Activated CD4-positive, alpha-beta T cell treated with anti-CD3 and anti-CD28 coated beads for 36 hours (primary cell): ENCODE results near the gene CNN2. TPM values are rescaled to one million over a fixed set of nuclear protein-coding genes. Genes with fewer than 3 reads are reported as not detected.
A peak's percentile ranks its signal among the peaks of the same experiment; 100 is the strongest.

Experiments used
- ATAC-seq: fragments of 200-7000 bp; cut with Tn5 transposase; one replicate; pipeline ENCODE4 v1.10.0; 2021; ENCODE audit warnings: mild to moderate bottlenecking, moderate library complexity
- CTCF ChIA-PET: fragments of 350-600 bp; sonication (Branson Sonifier 250); formaldehyde crosslinking; loops from one replicate; lab custom pipeline; 2021; ENCODE audit warnings: antibody characterized with exemption; lab: Charles Lee
- POLR2A ChIA-PET: fragments of 350-600 bp; sonication (Branson Sonifier 250); formaldehyde crosslinking; loops from one replicate; lab custom pipeline; 2021; ENCODE audit warnings: antibody characterized with exemption, inconsistent platforms; lab: Charles Lee
- DNase-seq: peaks from one replicate; pipeline ENCODE4 v3.0.0-alpha.2; 2020
- H3K27ac Mint-ChIP-seq: one replicate; pipeline ENCODE4 v1.8.0; 2021; ENCODE audit warnings: mixed read lengths
- H3K27me3 Mint-ChIP-seq: one replicate; pipeline ENCODE4 v1.8.0; 2021; ENCODE audit warnings: mixed read lengths
- H3K36me3 Mint-ChIP-seq: one replicate; pipeline ENCODE4 v1.8.0; 2021; ENCODE audit warnings: low read depth, mixed read lengths
- H3K4me1 Mint-ChIP-seq: one replicate; pipeline ENCODE4 v1.8.0; 2021; ENCODE audit warnings: mixed read lengths
- H3K4me3 Mint-ChIP-seq: one replicate; pipeline ENCODE4 v1.8.0; 2021; ENCODE audit warnings: mild to moderate bottlenecking, moderate library complexity, mixed read lengths
- H3K9me3 Mint-ChIP-seq: one replicate; pipeline ENCODE4 v1.8.0; 2021; ENCODE audit warnings: low read depth, mixed read lengths
- intact Hi-C, 2 experiments: fragments of 100-400 bp; cut with DNase I in 1 of 2; cut with micrococcal nuclease in 1 of 2; formaldehyde crosslinking; loops; one replicate each; pipeline versions ENCODE4 v1.14.2 to v1.15.1; 2022 to 2024; cut with DNase I, micrococcal nuclease
- total RNA-seq, 2 experiments: library from RNA; stranded (reverse); gene quantifications; one replicate each; pipeline ENCODE4 v1.2.3, GENCODE V29; 2021

CNN2 gene
- total RNA-seq, 2 experiments from 2014 or later = 108 to 130 TPM

GRCh38 chr19:1069009-1069779 is 42.8 kb downstream of the CNN2 start:
- peak overlapping the region; percentile 85 for H3K4me3 Mint-ChIP-seq
- ATAC-seq (peak; percentile 28), DNase-seq (peak; percentile 81)
- H3K4me1 Mint-ChIP-seq = peaks cover 53% of the 10 kb centered on the region
- H3K36me3 Mint-ChIP-seq = peaks cover 42% of the 10 kb centered on the region
- ChIA-PET POLR2A (interaction anchor here (1.6 kb wide), 1 partner anchor 10 kb away, joined by 4 read pairs; no protein-coding TSS in a partner anchor), CTCF (interaction anchor here (0.6 kb wide), 1 partner anchor 698 kb away, joined by 3 read pairs; no protein-coding TSS in a partner anchor)
- intact Hi-C loops = loop anchor here (2.0 to 10.0 kb wide), 6 partner anchors 33 to 786 kb away; partner anchors contain the start of genes CNN2 (in 1 of the 2), GPX4 (in 1 of the 2), PTBP1 (in 1 of the 2) and RNF126 (in 1 of the 2)
- peak overlapping the region; percentile 94 for H3K27ac Mint-ChIP-seq
- no peaks in the 10 kb centered on the region for H3K9me3 Mint-ChIP-seq
- H3K27me3 Mint-ChIP-seq = no peaks in the 10 kb centered on the region

- ChIA-PET CTCF (no interaction called here), POLR2A (no interaction called here)
- Mint-ChIP-seq H3K27me3 (no peaks in the 10 kb centered on the region), H3K27ac (no peak overlapping the region), H3K9me3 (no peaks in the 10 kb centered on the region), H3K4me1 (peaks cover 48% of the 10 kb centered on the region), H3K36me3 (peaks cover 47% of the 10 kb centered on the region), H3K4me3 (peak overlapping the region; percentile 85)
- ATAC-seq (no peak), DNase-seq (no peak)
- intact Hi-C loops = no loop called here
Observed at GRCh38 chr19:1070576-1070930, 44.1 kb downstream of the CNN2 start.

- Mint-ChIP-seq H3K4me1 (peaks cover 52% of the 10 kb centered on the region), H3K27ac (peak overlapping the region; percentile 86)
- POLR2A ChIA-PET = no interaction called here
Observed at GRCh38 chr19:1070931-1071791, 44.8 kb downstream of the CNN2 start.

GRCh38 chr19:1072371-1073015 is 46.1 kb downstream of the CNN2 start:
- DNase-seq (no peak), ATAC-seq (no peak)
- Mint-ChIP-seq H3K9me3 (no peaks in the 10 kb centered on the region), H3K27me3 (no peaks in the 10 kb centered on the region), H3K36me3 (peaks cover 59% of the 10 kb centered on the region), H3K27ac (peak overlapping the region; percentile 33), H3K4me1 (peaks cover 59% of the 10 kb centered on the region), H3K4me3 (no peak overlapping the region)
- intact Hi-C loops = no loop called here
- POLR2A ChIA-PET = interaction anchor here (1.2 kb wide), 1 partner anchor 45 kb away, joined by 3 read pairs; no protein-coding TSS in a partner anchor
- CTCF ChIA-PET = interaction anchor here (1.0 kb wide), 1 partner anchor 172 kb away, joined by 3 read pairs; no protein-coding TSS in a partner anchor

More at GRCh38 chr19:1070931-1071791, 44.8 kb downstream of the CNN2 start:
- intact Hi-C loops = no loop called here
- H3K27me3 Mint-ChIP-seq = no peaks in the 10 kb centered on the region
- ATAC-seq (no peak), DNase-seq (no peak)
- CTCF ChIA-PET = no interaction called here
- peak overlapping the region; percentile 51 for H3K4me3 Mint-ChIP-seq
- peaks cover 53% of the 10 kb centered on the region for H3K36me3 Mint-ChIP-seq
- H3K9me3 Mint-ChIP-seq = no peaks in the 10 kb centered on the region

GRCh38 chr19:1073063-1073955 is 46.9 kb downstream of the CNN2 start:
- Mint-ChIP-seq H3K9me3 (no peaks in the 10 kb centered on the region), H3K27me3 (no peaks in the 10 kb centered on the region), H3K4me3 (no peak overlapping the region), H3K36me3 (peaks cover 67% of the 10 kb centered on the region), H3K27ac (no peak overlapping the region), H3K4me1 (peaks cover 68% of the 10 kb centered on the region)
- ATAC-seq = no peak
- ChIA-PET POLR2A (interaction anchor here (1.2 kb wide), 1 partner anchor 46 kb away, joined by 3 read pairs; no protein-coding TSS in a partner anchor), CTCF (interaction anchor here (1.0 kb wide), 1 partner anchor 171 kb away, joined by 3 read pairs; no protein-coding TSS in a partner anchor)
- intact Hi-C loops = no loop called here
- no peak for DNase-seq

- Mint-ChIP-seq H3K27ac (peak overlapping the region; percentile 13), H3K36me3 (peaks cover 66% of the 10 kb centered on the region), H3K27me3 (no peaks in the 10 kb centered on the region), H3K4me3 (peak overlapping the region; percentile 47), H3K4me1 (peaks cover 63% of the 10 kb centered on the region), H3K9me3 (no peaks in the 10 kb centered on the region)
- intact Hi-C loops = no loop called here
- ChIA-PET POLR2A (interaction anchor here (1.2 to 1.3 kb wide), 2 partner anchors 53 to 195 kb away, joined by 7 to 8 read pairs; partner anchors contain the start of genes CIRBP and RNU6-2), CTCF (interaction anchor here (1.0 to 4.1 kb wide), 3 partner anchors 8 to 170 kb away, joined by 5 to 26 read pairs (median 6); partner anchors contain the start of gene ARHGAP45)
- no peak for DNase-seq
- no peak for ATAC-seq
Observed at GRCh38 chr19:1073956-1074517, 47.6 kb downstream of the CNN2 start.

GRCh38 chr19:1074544-1075283 is 48.3 kb downstream of the CNN2 start:
- intact Hi-C loops = no loop called here
- DNase-seq (peak; percentile 93), ATAC-seq (peak; percentile 22)
- ChIA-PET CTCF (interaction anchor here (0.6 to 4.1 kb wide), 5 partner anchors 9 to 290 kb away, joined by 3 to 26 read pairs (median 5); partner anchors contain the start of gene ARHGAP45), POLR2A (interaction anchor here (0.5 to 1.3 kb wide), 3 partner anchors 53 to 199 kb away, joined by 5 to 8 read pairs (median 7); partner anchors contain the start of genes CIRBP and RNU6-2)
- H3K27me3 Mint-ChIP-seq = no peaks in the 10 kb centered on the region
- peaks cover 63% of the 10 kb centered on the region for H3K4me1 Mint-ChIP-seq
- peaks cover 65% of the 10 kb centered on the region for H3K36me3 Mint-ChIP-seq
- H3K4me3 Mint-ChIP-seq = peak overlapping the region; percentile 52
- peak overlapping the region; percentile 84 for H3K27ac Mint-ChIP-seq
- no peaks in the 10 kb centered on the region for H3K9me3 Mint-ChIP-seq

GRCh38 chr19:1076046-1076386 is 49.6 kb downstream of the CNN2 start:
- POLR2A ChIA-PET = interaction anchor here (0.5 to 1.2 kb wide), 4 partner anchors 9 to 193 kb away, joined by 3 to 5 read pairs (median 4); partner anchors contain the start of genes ARHGAP45 and CIRBP
- DNase-seq = no peak
- H3K4me1 Mint-ChIP-seq = peaks cover 71% of the 10 kb centered on the region
- H3K36me3 Mint-ChIP-seq = peaks cover 69% of the 10 kb centered on the region
- intact Hi-C loops = loop anchor here (2.0 kb wide), 3 partner anchors 19 to 173 kb away; partner anchors contain the start of genes MIDN (in 1 of the 2), POLR2E (in 1 of the 2), RNU6-2 (in 1 of the 2) and TMEM259 (in 1 of the 2)
- ATAC-seq = no peak
- no peaks in the 10 kb centered on the region for H3K9me3 Mint-ChIP-seq
- no peaks in the 10 kb centered on the region for H3K27me3 Mint-ChIP-seq
- CTCF ChIA-PET = interaction anchor here (0.7 to 4.1 kb wide), 7 partner anchors 10 to 1014 kb away, joined by 3 to 26 read pairs (median 3); partner anchors contain the start of genes ARHGAP45 and RNU6-2
- H3K4me3 Mint-ChIP-seq = peak overlapping the region; percentile 52
- peak overlapping the region; percentile 84 for H3K27ac Mint-ChIP-seq

- Mint-ChIP-seq H3K27ac (peak overlapping the region; percentile 86), H3K4me1 (peaks cover 74% of the 10 kb centered on the region), H3K9me3 (no peaks in the 10 kb centered on the region), H3K36me3 (peaks cover 72% of the 10 kb centered on the region), H3K4me3 (peak overlapping the region; percentile 71), H3K27me3 (no peaks in the 10 kb centered on the region)
- ATAC-seq (peak; percentile 78), DNase-seq (peak; percentile 97)
- intact Hi-C loops = loop anchor here (1.0 to 2.0 kb wide), 10 partner anchors 9 to 172 kb away; partner anchors contain the start of genes RNU6-2 (in 2 of the 2), TMEM259 (in 2 of the 2), ARHGAP45 (in 1 of the 2) and MIDN (in 1 of the 2)
- CTCF ChIA-PET = interaction anchor here (1.1 to 4.1 kb wide), 3 partner anchors 11 to 189 kb away, joined by 4 to 26 read pairs (median 6); partner anchors contain the start of gene ARHGAP45
- POLR2A ChIA-PET = interaction anchor here (0.7 to 1.2 kb wide), 3 partner anchors 9 to 192 kb away, joined by 4 to 5 read pairs (median 4); partner anchors contain the start of genes ARHGAP45 and CIRBP
Observed at GRCh38 chr19:1076951-1077350, 50.5 kb downstream of the CNN2 start.
